GM12873 (cell line): ENCODE measurements around the gene AKR1B1.

Source experiments
- TF ChIP-seq, protein P1 (sequence below): IDR thresholded peaks from 2 replicates; pipeline ENCODE4 v1.5.1; 2012; ENCODE audit warnings: low read depth, mild to moderate bottlenecking, moderate library complexity, low read length, control low read depth; ENCODE audit not compliant: insufficient read depth; ENCODE audit errors: missing control alignments

Gene AKR1B1

DNA sequence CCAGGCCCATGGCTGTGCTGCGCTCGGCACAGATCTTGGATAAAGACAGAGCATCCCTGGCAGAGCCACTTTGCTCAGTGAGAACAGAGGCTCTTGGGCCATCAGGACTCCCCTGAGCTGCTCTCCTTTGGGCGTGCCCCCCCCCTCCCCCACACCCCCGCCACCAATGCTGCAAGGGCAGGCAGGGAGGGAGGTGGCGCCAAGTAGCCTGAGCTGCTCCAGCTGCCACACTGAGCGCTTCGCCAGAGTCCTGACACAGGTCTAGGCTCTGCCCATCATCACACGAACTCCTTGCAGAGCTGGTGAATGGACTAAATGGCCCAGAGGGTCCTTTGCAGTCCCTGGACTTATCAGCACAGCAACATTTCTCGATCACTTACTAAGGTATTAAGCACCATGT lies 12.5 kb downstream of the AKR1B1 start:
- TF ChIP-seq, protein P1, sequence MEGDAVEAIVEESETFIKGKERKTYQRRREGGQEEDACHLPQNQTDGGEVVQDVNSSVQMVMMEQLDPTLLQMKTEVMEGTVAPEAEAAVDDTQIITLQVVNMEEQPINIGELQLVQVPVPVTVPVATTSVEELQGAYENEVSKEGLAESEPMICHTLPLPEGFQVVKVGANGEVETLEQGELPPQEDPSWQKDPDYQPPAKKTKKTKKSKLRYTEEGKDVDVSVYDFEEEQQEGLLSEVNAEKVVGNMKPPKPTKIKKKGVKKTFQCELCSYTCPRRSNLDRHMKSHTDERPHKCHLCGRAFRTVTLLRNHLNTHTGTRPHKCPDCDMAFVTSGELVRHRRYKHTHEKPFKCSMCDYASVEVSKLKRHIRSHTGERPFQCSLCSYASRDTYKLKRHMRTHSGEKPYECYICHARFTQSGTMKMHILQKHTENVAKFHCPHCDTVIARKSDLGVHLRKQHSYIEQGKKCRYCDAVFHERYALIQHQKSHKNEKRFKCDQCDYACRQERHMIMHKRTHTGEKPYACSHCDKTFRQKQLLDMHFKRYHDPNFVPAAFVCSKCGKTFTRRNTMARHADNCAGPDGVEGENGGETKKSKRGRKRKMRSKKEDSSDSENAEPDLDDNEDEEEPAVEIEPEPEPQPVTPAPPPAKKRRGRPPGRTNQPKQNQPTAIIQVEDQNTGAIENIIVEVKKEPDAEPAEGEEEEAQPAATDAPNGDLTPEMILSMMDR, result no peak

DNA sequence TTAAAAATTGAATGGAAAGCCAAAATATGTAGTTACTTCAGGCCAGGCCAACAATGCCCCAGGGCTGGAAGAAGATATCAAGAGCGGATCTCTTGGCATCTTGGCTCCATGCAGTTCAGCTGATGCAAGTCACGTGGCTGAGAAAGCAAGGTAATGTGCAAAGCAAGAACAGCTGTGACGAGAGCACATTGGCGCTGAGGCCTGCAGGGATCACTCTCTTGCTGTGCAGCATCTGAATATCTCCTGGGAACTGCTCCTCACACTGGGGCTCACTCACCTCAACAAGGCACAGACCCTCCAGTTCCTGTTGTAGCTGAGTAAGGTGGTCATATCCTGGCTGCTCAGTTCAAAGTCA lies 14.0 kb downstream of the AKR1B1 start:
- TF ChIP-seq, protein P1, result no peak

DNA sequence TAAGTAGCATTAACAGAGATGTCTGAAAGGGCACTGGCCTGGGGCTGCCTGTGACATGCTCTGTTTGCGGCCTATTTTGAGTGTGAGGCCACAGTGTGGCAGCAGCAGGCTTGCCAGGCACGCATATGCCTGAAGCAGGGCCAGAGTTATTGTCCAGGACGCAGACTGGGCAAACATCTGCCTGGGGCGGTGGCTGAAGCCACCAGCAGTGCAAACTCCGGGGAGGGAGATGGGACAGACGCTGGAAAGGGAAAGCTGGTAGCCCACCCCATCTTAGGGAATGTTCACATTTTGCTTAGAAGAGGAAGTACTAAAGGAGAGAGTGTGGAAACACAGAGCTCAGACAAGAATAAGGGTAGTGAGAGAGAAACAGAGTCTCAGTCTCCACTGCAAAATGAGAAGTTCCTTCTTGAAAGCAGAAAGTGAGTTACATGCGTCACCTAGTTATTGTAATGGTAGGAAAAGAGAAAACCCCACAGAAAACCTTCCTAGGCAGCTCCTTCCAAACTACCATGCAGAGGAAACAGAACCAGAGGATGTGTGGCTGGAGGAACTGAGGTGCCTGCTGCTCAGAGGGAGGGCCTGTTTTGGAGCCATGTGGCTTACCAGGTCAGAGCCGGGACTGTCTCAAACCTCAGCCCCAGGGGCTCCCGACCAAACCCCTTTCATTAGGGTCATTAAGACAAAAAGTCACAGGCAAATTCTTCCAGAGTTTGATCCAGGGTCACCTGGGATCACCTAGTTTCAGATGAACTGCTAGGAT lies 14.5 kb downstream of the AKR1B1 start:
- TF ChIP-seq, protein P1, result no peak

DNA sequence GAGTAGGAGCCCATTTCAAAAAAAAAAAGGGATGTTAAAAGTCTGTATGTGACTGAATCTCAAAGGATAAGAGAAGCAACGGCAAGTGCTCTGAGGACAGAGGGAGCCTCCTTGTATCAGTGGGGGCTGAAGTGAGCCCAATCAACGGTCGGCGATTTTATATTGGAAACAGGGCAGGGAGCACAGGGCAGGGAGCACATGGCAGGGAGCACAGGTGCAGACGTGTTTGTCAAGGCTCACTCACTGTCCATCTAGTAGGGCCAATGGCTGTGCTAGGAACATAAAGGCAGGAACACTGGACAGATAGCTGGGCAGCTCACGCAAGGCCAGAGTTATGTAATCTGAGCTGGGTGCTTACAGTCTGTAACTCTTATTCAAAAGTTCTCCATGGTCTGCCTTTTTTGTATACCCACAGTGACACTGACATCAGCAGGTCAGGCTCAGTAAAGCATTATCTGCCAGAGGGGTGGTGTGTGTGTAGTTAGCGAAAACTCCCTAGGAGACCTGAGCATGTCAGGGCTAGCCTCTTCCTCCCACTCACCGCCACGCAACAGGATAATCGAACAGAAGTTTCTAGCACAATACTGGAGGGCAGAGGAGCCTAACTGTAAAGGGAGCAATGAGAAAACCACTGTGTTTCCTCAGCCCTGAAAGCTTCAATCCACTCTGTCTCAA lies 15.4 kb downstream of the AKR1B1 start:
- TF ChIP-seq, protein P1, result no peak

DNA sequence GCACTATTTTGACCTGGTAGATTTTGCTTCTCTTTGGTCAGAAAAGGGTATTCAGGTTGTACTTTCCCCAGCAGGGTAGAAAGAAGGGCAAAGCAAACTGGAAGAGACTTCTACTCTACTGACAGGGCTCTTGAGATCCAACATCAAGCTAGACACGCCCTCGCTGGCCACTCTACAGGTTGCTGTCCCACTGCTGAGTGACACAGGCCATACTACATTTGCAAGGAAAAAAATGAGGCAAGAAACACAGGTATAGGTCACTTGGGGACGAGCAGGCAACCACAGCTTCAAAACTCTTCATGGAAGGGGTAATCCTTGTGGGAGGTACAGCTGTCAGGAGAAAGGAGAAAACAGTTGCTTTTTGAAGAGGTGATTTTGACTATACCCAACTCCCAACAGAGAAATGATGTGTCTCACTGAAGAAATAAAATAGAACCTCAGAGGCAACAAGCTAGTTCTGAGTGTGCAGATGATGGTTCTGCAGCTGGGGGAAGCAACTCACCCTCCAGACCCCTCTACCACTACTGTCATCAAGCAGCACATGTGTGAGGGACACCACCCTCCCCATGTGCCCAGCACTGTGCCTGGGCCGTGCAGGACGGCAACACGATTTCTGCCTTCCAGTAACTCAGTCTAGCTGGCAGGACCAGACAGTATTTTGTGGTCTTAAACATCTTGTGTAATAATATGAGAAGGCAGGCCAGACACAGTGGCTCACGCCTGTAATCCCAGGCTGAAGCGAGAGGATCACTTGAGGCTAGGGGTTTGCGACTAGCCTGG lies 16.3 kb downstream of the AKR1B1 start:
- TF ChIP-seq, protein P1, result no peak

DNA sequence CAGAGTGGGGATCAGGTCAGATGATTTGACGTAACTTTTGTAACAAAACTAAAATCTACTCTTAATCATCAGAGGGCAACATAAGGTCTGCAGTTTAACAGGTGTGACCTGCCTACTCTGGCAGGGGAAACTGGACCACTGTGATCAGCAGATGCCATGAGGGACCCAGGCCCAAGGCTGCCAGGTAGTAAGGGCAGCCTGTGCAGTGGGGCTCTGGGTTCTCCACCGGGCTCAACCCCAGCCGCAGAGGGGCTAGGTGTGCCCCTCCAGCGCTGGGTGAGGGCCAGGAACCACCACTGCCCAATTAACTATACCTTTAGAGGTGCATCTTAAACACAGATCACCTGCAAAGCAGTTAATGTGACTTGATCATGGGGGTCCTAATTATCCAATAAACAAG lies 17.6 kb downstream of the AKR1B1 start:
- TF ChIP-seq, protein P1, result no peak

DNA sequence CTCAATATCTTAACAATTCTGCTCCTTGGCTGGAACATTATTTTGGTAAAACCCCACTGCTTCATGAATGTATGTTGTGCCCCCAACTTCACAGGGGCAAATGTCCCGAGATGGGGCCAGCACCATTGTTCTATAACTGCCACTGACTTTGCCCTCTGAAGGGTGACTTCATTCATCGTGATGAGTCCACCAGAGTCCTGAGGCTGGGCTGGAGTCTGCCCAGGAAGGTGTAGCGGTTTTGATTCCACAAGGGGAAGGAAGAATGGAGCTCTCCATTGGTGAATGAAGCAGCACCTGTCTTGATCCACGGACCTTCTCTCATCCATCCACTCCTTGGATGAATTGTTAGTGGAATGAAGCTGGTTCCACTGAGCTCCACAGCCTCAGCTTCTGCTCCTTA lies 18.4 kb downstream of the AKR1B1 start:
- TF ChIP-seq, protein P1, result no peak
